Activated CD8-positive, alpha-beta memory T cell treated with anti-CD3 and anti-CD28 coated beads for 24 hours (primary cell): ENCODE results near the gene TIMM21.
A peak's percentile ranks its signal among the peaks of the same experiment; 100 is the strongest.

Experiments
- DNase-seq: peaks from one replicate; pipeline ENCODE4 v3.0.0-alpha.2; 2020

TIMM21 gene

GRCh38 chr18:74147779-74148542, at the start of gene TIMM21, which contains the start of gene FBXO15:
TIMM21 (plus strand) TSS chr18:74148523; CDS start chr18:74148809, 286 bp downstream.
FBXO15 (minus strand) TSS chr18:74147834; CDS start chr18:74147785, 49 bp downstream.
- DNase-seq, result peak; percentile 97

- DNase-seq, result no peak
Observed at GRCh38 chr18:74108460-74108859, 39.9 kb upstream of the TIMM21 start.

- no peak for DNase-seq
Observed at GRCh38 chr18:74110149-74110548, 38.2 kb upstream of the TIMM21 start.

GRCh38 chr18:74110976-74111375, 37.3 kb upstream of the TIMM21 start:
- DNase-seq, result no peak

- DNase-seq, result no peak
Observed at GRCh38 chr18:74113711-74114110, 34.6 kb upstream of the TIMM21 start.

- DNase-seq, result no peak
Observed at GRCh38 chr18:74114116-74114515, 34.2 kb upstream of the TIMM21 start.

GRCh38 chr18:74115046-74115445, 33.3 kb upstream of the TIMM21 start:
- DNase-seq, result no peak

GRCh38 chr18:74116633-74117554, 31.4 kb upstream of the TIMM21 start:
- DNase-seq, result no peak

- no peak for DNase-seq
Observed at GRCh38 chr18:74123200-74123599, 25.1 kb upstream of the TIMM21 start.

- no peak for DNase-seq
Observed at GRCh38 chr18:74124642-74125041, 23.7 kb upstream of the TIMM21 start.

GRCh38 chr18:74126684-74127655, 21.4 kb upstream of the TIMM21 start:
- no peak for DNase-seq

GRCh38 chr18:74128159-74128558, 20.2 kb upstream of the TIMM21 start:
- DNase-seq, result no peak

GRCh38 chr18:74131124-74131523, 17.2 kb upstream of the TIMM21 start:
- DNase-seq, result no peak

- no peak for DNase-seq
Observed at GRCh38 chr18:74132201-74132600, 16.1 kb upstream of the TIMM21 start.

- DNase-seq, result no peak
Observed at GRCh38 chr18:74137920-74138538, 10.3 kb upstream of the TIMM21 start.

GRCh38 chr18:74139411-74139810, 8.9 kb upstream of the TIMM21 start:
- DNase-seq, result no peak

GRCh38 chr18:74139888-74140287, 8.4 kb upstream of the TIMM21 start:
- no peak for DNase-seq

- DNase-seq, result no peak
Observed at GRCh38 chr18:74140582-74140981, 7.7 kb upstream of the TIMM21 start.

- no peak for DNase-seq
Observed at GRCh38 chr18:74141667-74142066, 6.7 kb upstream of the TIMM21 start.

- no peak for DNase-seq
Observed at GRCh38 chr18:74142252-74142651, 6.1 kb upstream of the TIMM21 start.

- no peak for DNase-seq
Observed at GRCh38 chr18:74146756-74147155, 1.6 kb upstream of the TIMM21 start.

- no peak for DNase-seq
Observed at GRCh38 chr18:74147491-74147778, 888 bp upstream of the TIMM21 start.
